Spleen (tissue), 11 donors: ENCODE data around the gene PPM1H. TPM values are rescaled to one million over a fixed set of nuclear protein-coding genes. Genes with fewer than 3 reads are reported as not detected.

Experiments used
- DNase-seq: peaks from one replicate; pipeline ENCODE4 v3.0.0-alpha.2; 2020
- H3K27ac ChIP-seq, 8 donors: fragments of 200-600 bp; sonication (generic) in 7 of 8; 1 replicate in 4 of 8; 2 replicates in 4 of 8; pipeline versions ENCODE4 v1.5.0 to v1.8.0; 2016 to 2021; ENCODE audit warnings: inconsistent platforms in 4 of 8, mild to moderate bottlenecking in 4 of 8, moderate library complexity in 1 of 8
- H3K27me3 ChIP-seq, 7 donors: fragments of 200-600 bp; sonication (generic) in 6 of 7; replicated peaks in 1 of 7; 1 replicate in 4 of 7; 2 replicates in 3 of 7; pipeline versions ENCODE4 v1.5.0 to v1.8.0; 2016 to 2021; ENCODE audit warnings: inconsistent platforms in 3 of 7, mild to moderate bottlenecking in 1 of 7
- H3K36me3 ChIP-seq, 6 donors: fragments of 200-600 bp; sonication (generic) in 5 of 6; 1 replicate in 4 of 6; 2 replicates in 2 of 6; pipeline versions ENCODE4 v1.5.0 to v1.8.0; 2016 to 2021; ENCODE audit warnings: inconsistent platforms in 2 of 6
- H3K4me1 ChIP-seq, 6 donors: fragments of 200-600 bp; sonication (generic) in 5 of 6; 1 replicate in 3 of 6; 2 replicates in 3 of 6; pipeline versions ENCODE4 v1.5.0 to v1.8.0; 2016 to 2021; ENCODE audit warnings: inconsistent platforms in 3 of 6
- H3K4me3 ChIP-seq, 8 donors: fragments of 200-600 bp; sonication (generic) in 7 of 8; 1 replicate in 4 of 8; 2 replicates in 4 of 8; pipeline versions ENCODE4 v1.5.0 to v1.8.0; 2016 to 2021; ENCODE audit warnings: inconsistent platforms in 4 of 8, mild to moderate bottlenecking in 4 of 8, moderate library complexity in 2 of 8
- H3K9me3 ChIP-seq, 8 donors: fragments of 200-600 bp; sonication (generic) in 7 of 8; 1 replicate in 4 of 8; 2 replicates in 4 of 8; pipeline versions ENCODE4 v1.5.0 to v1.8.0; 2016 to 2021; ENCODE audit warnings: inconsistent platforms in 4 of 8
- CTCF ChIP-seq, 11 experiments: fragments of 200-600 bp in 7 of 11; fragments of 450-650 bp in 4 of 11; sonication (generic) in 4 of 11; IDR thresholded peaks in 8 of 11; conservative IDR thresholded peaks in 3 of 11; 1 replicate in 7 of 11; 2 replicates in 4 of 11; pipeline versions ENCODE4 v1.4.0 to v1.8.0; 2016 to 2021; ENCODE audit warnings: antibody characterized with exemption in 11 of 11, inconsistent platforms in 4 of 11, mild to moderate bottlenecking in 1 of 11
- POLR2A ChIP-seq, 3 donors: fragments of 450-650 bp; IDR thresholded peaks; one replicate each; pipeline ENCODE4 v1.5.1; 2017; ENCODE audit warnings: antibody characterized with exemption in 3 of 3, mild to moderate bottlenecking in 1 of 3
- POLR2AphosphoS5 ChIP-seq, 3 donors: sonication (generic); formaldehyde crosslinking; IDR thresholded peaks; one replicate each; pipeline ENCODE4 v1.5.1; 2017; ENCODE audit warnings: antibody characterized with exemption in 3 of 3
- WGBS, 5 donors: extraction: QIAGEN DNeasy Blood & Tissue Kit in 3 of 5; methylation state at CpG; one replicate each; pipeline versions ENCODE4 v1.1.5 to v1.1.7; 2013 to 2018; 5-methylcytosine and 5-hydroxymethylcytosine counted together
- intact Hi-C: fragments of 100-400 bp; cut with DNase I; formaldehyde crosslinking; loops from one replicate; pipeline ENCODE4 v1.15.0; 2023; ENCODE audit warnings: low total_unique reads
- polyA plus RNA-seq, 3 donors: library from polyadenylated mRNA; stranded (reverse); fragments of 200-250 nt; gene quantifications; one replicate each; pipeline ENCODE4 v1.2.1, GENCODE V29; 2013
- total RNA-seq, 7 donors: library from RNA; depleted of rRNA in 3 of 7; stranded (reverse); fragments of >200 nt in 3 of 7; fragmentation: NEBNext Ultra II Directional in 4 of 7; extraction: Animal tissue kit (Norgen Biotek cat#: 25700) in 4 of 7; gene quantifications; one replicate each; pipeline versions ENCODE4 v1.1.0 to v1.2.1, GENCODE V29; 2016 to 2021
- donor health status: healthy with polysubstance abuse.
- donor health status: DM: no; HTN: no; CAD: no; lungs with moderate emphysema.
- donor health status: DM: no; HTN: no; CAD: no.
- donor health status: Bipolar disorder and iron deficiency.
- donor health status: healthy.
- donor health status: DM: no; HTN: no; CAD: no.
- donor health status: DM: yes; HTN: yes; CAD: no.

PPM1H gene
- total and polyA plus RNA-seq, 10 donors: 0.17 to 3.9 (median 1.9) TPM

GRCh38 chr12:62774794-62775193, 160.2 kb downstream of the PPM1H start:
- no peaks in the 10 kb centered on the region for H3K9me3 ChIP-seq
- intact Hi-C loops: no loop called here
- H3K36me3 ChIP-seq: no peaks in the 10 kb centered on the region
- H3K4me3 ChIP-seq: no peak overlapping the region
- H3K4me1 ChIP-seq: peaks cover 0 to 5% (median 0%) of the 10 kb centered on the region in 6 donors
- no peak for DNase-seq
- 59 to 85% (median 76%) methylated on average over 8 of the region's 8 CpGs for WGBS, 5 donors
- H3K27ac ChIP-seq: no peak overlapping the region
- no peaks in the 10 kb centered on the region for H3K27me3 ChIP-seq
- TF ChIP-seq POLR2AphosphoS5 (IDR thresholded peaks at IDR 0.05): no peak
- no peak for TF ChIP-seq POLR2A (IDR thresholded peaks at IDR 0.05)
- TF ChIP-seq CTCF (IDR thresholded peaks at IDR 0.05 in 8 of 11, conservative IDR thresholded peaks at IDR 0.05 in 3 of 11): no peak

- Histone ChIP-seq H3K36me3 (no peaks in the 10 kb centered on the region), H3K27ac (no peak overlapping the region), H3K27me3 (no peaks in the 10 kb centered on the region), H3K4me1 (peaks cover 0 to 5% (median 0%) of the 10 kb centered on the region in 6 donors), H3K9me3 (no peaks in the 10 kb centered on the region), H3K4me3 (no peak overlapping the region)
- DNase-seq: no peak
- 91 to 96% (median 95%) methylated on average over 4 of the region's 4 CpGs for WGBS, 5 donors
- TF ChIP-seq POLR2AphosphoS5 (IDR thresholded peaks at IDR 0.05) (no peak), POLR2A (IDR thresholded peaks at IDR 0.05) (no peak), CTCF (IDR thresholded peaks at IDR 0.05 in 8 of 11, conservative IDR thresholded peaks at IDR 0.05 in 3 of 11) (no peak)
- intact Hi-C loops: no loop called here
Measured at GRCh38 chr12:62772416-62772955, 162.5 kb downstream of the PPM1H start.

GRCh38 chr12:62771828-62772227, 163.1 kb downstream of the PPM1H start:
- TF ChIP-seq CTCF (IDR thresholded peaks at IDR 0.05 in 8 of 11, conservative IDR thresholded peaks at IDR 0.05 in 3 of 11) (no peak), POLR2A (IDR thresholded peaks at IDR 0.05) (no peak), POLR2AphosphoS5 (IDR thresholded peaks at IDR 0.05) (no peak)
- Histone ChIP-seq H3K4me3 (no peak overlapping the region), H3K27me3 (no peaks in the 10 kb centered on the region), H3K4me1 (peaks cover 0 to 5% (median 0%) of the 10 kb centered on the region in 6 donors), H3K9me3 (no peaks in the 10 kb centered on the region), H3K36me3 (no peaks in the 10 kb centered on the region), H3K27ac (no peak overlapping the region)
- intact Hi-C loops: no loop called here
- 90 to 96% (median 93%) methylated on average over 2 of the region's 2 CpGs for WGBS, 5 donors
- DNase-seq: no peak

GRCh38 chr12:62770381-62770780, 164.6 kb downstream of the PPM1H start:
- TF ChIP-seq POLR2AphosphoS5 (IDR thresholded peaks at IDR 0.05) (no peak), CTCF (IDR thresholded peaks at IDR 0.05 in 8 of 11, conservative IDR thresholded peaks at IDR 0.05 in 3 of 11) (no peak), POLR2A (IDR thresholded peaks at IDR 0.05) (no peak)
- no peak for DNase-seq
- H3K27ac ChIP-seq: no peak overlapping the region
- H3K36me3 ChIP-seq: no peaks in the 10 kb centered on the region
- H3K27me3 ChIP-seq: no peaks in the 10 kb centered on the region
- H3K9me3 ChIP-seq: no peaks in the 10 kb centered on the region
- intact Hi-C loops: no loop called here
- 89 to 96% (median 93%) methylated on average over 2 of the region's 2 CpGs for WGBS, 5 donors
- no peak overlapping the region for H3K4me3 ChIP-seq
- peaks cover 0 to 5% (median 0%) of the 10 kb centered on the region in 6 donors for H3K4me1 ChIP-seq
